Hepatic stellate cell (primary cell): ENCODE measurements around the gene LDLRAD4.
"Not testable (repeated sequence)": the region's sequence is repeated elsewhere in the genome, so short reads cannot be mapped to it uniquely, and the experiment has no call there.

Experiments
- DNase-seq: peaks from one replicate; pipeline ENCODE4 v3.0.0; 2011; ENCODE audit warnings: low spot score

The LDLRAD4 gene

GRCh38 chr18:13338318-13338717 lies 119.8 kb downstream of the LDLRAD4 start:
- no peak for DNase-seq

DNA sequence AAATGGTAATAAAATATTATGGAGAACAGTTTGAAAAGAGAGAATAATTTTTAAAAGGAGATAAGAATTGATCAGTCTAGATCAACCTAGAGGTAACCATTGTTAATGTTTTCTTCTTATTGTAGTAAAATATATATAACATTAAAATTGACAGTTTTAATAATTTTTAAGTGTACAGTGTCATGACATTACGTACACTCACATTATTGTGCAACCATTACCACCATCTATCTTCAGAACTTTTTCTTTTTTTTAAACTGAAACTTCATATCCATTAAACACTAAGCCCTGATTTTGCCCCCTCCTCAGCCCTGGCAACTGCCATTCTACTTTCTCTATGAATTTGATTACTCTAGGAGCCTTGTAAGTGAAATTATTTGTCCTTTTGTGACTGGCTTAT lies 121.1 kb downstream of the LDLRAD4 start:
- no peak for DNase-seq

- not testable (repeated sequence) for DNase-seq
Observed at GRCh38 chr18:13346449-13346848, 127.9 kb downstream of the LDLRAD4 start.

DNA sequence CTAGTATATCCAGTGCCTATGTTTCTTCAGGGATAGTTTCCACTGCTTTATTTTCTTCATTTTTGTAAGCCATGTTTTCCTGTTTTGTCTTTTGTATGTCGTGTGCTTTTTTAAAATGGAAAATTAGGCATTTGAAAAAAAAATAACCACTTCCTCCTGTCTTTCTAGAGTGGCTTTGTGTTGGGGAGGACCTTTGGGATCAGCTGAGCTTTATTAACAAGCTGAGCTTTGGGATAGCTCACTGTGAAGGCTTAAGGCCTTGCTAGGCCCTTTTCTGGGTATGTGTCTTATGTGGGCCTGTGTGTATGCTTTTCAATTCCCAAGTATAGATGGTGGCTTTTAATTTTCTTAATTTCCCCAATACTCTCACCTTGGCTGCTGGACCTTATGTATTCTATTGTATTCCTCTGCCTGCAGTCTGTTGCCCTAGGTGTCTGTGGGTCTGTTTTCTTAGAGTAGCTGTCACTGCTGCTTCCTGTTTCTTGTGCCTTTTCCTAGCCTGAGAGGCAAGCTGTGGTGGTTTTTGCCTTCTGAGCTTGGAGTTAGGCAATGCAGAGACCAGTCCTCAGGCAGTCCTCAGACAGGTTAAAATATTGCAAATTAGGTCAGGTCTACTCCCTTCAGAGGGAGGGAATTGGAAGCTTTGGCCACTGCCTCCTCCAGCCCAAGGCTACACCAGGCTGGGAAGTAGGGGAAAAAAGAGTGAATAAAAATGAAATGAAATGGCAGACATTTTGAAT lies 134.7 kb downstream of the LDLRAD4 start:
- DNase-seq, result no peak

DNA sequence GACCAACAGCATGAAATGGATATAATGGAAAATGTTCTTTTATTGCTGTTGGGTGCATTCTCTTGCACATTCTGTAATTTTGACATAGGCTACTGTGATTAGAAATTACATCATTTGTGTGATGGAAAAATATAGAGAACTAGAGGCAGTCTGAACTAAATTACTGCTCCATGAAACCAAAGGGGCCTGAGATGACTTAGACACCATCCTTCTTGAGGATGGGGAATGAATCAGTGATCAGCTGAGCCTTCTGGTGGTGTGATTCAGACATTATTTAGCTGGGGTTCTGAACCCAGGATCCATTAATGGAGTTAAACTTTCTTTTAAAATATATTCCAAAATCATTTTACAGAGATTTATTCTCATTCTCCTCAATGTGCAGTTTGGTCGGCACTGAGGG lies 135.8 kb downstream of the LDLRAD4 start:
- DNase-seq, result no peak

DNA sequence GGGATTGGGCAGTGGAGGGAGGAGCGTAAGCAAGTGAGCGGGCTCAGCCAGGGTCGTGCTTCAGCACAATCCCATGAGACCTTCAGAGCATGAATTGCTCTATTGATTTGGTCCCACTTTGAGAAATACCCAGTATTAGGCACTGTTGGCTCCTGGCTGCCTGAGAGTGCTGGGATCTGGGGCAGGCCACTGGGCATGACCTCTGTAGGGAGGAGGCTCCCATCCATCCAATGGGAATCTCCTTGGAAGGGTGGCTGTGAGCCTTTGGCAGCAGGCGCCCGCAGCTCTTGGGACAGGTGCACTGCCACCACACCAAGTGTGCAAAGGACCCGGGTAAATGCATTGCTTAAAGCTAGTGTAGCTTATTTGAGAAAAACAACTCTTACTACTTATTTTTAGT lies 137.5 kb downstream of the LDLRAD4 start:
- DNase-seq, result no peak

DNA sequence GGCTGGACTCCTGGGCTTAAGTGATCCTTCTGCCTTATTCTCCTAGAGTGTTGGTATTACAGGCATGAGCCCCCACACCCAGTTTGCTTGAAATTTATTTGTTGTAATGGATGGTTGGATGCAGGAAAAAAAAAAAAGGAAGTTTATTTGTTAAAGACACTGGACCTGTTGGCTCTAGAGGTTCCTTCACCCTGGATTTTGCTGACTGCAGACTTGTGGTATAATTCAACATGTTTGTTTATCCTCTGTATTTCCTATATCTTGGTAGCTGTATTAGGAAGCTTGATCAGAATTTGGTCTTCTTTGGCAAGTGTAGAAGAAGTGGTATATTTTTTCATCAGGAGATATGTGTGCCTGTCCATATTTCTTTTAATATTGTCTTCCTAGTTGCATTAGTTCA lies 138.7 kb downstream of the LDLRAD4 start:
- DNase-seq, result no peak

DNA sequence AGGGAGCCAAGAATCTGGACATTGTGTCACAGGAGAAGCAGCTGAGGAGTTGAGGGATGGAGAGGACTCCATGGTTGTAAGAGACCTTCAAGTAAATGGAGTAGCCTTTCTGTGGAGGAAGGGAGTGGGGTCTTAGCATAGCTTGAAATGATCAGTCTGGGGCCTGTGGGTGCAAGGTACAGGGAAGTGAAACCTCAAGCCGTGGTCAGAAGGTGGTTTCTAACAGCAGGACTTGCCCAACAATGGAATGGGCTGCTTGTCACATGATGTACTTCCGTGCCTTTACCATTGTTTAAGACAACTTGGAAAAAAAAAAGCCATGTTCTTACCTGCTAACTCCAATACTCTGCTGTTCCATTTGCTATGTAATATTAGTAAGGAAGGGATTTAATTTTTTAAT lies 140.7 kb downstream of the LDLRAD4 start:
- no peak for DNase-seq

GRCh38 chr18:13361431-13361830 lies 142.9 kb downstream of the LDLRAD4 start:
- no peak for DNase-seq

DNA sequence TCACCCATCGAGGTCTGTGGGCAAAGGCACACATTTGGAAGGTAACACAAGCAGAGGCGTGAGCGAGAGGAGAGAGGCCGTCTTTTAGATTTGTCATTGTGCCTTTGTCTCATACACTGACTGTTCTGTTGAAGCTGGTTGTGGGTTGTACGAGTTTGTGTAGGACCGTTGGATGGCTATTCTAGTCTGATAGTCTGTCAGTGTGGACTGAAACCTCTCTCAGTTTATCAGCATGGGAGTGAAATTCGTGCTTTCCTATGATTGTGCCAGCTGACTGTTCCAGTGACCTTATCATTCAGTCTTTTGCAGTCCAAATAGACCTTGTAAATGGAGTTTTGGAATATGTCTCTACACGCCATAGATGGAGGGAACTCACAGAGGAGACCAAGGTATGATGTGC lies 143.5 kb downstream of the LDLRAD4 start:
- DNase-seq, result no peak

GRCh38 chr18:13362607-13363006 lies 144.0 kb downstream of the LDLRAD4 start:
- no peak for DNase-seq

GRCh38 chr18:13363359-13363758 lies 144.8 kb downstream of the LDLRAD4 start:
- DNase-seq, result no peak

GRCh38 chr18:13364721-13365205 lies 146.2 kb downstream of the LDLRAD4 start:
- DNase-seq, result no peak

- no peak for DNase-seq
Observed at GRCh38 chr18:13366131-13366530, 147.6 kb downstream of the LDLRAD4 start.

DNA sequence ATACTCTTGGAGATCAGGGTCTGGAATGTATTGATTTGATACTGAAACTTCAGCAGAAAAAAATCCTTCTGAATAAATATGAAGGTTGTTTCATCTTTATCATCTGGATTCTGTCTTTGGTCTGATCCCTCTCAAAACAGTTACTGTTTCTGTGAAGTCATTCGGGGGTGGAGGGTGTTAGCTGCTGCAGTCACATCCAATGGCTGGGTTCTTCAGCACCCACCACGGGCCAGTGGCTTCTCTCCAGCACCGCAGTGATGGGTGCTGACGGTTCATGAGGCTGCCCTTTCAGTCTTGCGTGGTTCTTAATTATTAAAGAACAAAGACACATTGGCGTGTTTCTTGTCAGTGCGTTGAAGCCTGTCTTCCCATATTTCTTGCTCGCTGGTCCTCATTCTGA lies 148.0 kb downstream of the LDLRAD4 start:
- DNase-seq, result no peak

- no peak for DNase-seq
Observed at GRCh38 chr18:13366962-13367892, 148.7 kb downstream of the LDLRAD4 start.

DNA sequence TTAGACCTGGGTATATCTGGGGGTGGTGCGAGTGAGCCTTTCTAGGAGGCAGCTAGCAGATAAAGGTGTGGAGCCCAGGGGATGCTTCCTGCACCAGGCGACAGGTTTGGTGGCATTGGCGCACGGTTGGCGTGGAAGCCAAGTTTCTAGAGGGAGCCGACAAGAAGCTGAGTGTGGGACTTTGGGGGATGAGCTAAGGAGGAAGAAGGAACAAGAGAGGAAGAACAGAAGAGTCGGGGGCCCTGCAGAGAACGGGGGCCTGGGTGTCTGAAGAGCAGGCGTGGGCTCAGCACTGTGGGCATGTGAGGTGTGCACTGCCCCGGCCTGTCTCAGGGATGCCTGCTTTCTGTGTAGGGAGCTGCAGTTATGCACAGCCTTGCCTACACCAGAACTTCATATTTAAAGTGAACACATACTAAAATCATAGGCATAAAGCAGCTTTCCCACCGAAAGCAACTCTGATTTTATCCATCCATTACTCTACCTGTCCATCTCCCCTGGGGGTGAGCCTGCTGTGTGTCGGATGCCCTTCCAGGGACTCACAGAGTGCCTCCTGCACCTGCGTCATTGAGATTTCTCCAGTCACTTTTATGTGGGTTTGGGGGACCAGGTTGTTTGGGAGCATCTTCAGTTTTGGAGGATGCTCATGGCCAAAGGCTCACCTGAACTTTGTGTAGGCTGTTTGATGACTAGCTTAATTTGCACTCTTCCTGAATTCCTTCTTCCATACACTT lies 149.7 kb downstream of the LDLRAD4 start:
- no peak for DNase-seq

GRCh38 chr18:13369353-13369752 lies 150.8 kb downstream of the LDLRAD4 start:
- DNase-seq, result no peak

DNA sequence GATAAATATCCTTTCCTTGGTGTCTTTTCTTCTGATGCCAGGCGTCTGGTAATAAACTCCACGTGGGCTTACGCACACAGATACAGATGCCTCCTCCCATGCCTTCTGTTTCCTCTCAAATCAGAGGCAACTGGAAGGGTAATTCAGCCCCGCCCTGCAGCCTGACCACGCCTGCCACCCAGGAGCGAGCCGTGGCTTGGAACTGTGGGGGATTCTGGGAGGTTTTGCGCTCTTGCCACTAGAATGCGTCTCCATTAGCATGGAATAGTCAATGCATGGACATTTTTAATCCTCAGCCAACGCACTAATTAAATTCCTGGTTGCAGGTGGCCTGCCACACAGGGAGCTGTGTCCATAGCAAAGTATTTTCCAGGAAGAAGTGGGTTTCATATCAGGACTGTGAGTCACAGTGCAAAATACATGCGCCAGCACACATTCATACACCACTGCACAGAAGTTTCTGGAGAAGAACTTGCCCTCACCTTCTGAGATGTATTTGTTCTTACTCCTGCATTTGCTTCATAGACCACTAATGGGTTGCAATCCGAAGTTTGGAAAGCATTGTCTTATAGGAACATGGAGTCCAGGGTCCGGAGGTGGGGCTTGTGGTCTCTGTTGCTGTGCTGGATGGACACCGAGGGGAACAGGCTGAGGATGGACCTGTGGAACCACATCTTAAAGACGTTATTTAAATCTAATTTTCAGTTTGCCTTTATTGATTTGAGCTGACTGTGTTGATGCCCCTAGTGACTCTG lies 151.4 kb downstream of the LDLRAD4 start:
- DNase-seq, result no peak

GRCh38 chr18:13370995-13371625 lies 152.6 kb downstream of the LDLRAD4 start:
- DNase-seq, result no peak
